Large intestine (tissue), 3 donors: Measurements from ENCODE around the gene STAT6. TPM values are rescaled to one million over a fixed set of nuclear protein-coding genes. Genes with fewer than 3 reads are reported as not detected.

Experiments used
- DNase-seq, 2 donors: peaks; one replicate each; pipeline versions ENCODE4 v3.0.0 to v3.0.0-alpha.2; 2013
- H3K27ac ChIP-seq: one replicate; pipeline ENCODE4 v1.5.1; 2013; ENCODE audit warnings: low read length
- H3K27me3 ChIP-seq: 2 replicates; pipeline ENCODE4 v1.6.1; 2013; ENCODE audit warnings: low read length; ENCODE audit not compliant: control insufficient read depth, insufficient read depth
- H3K36me3 ChIP-seq: 2 replicates; pipeline ENCODE4 v1.6.1; 2013; ENCODE audit warnings: low read length; ENCODE audit not compliant: control insufficient read depth, insufficient read depth
- H3K4me1 ChIP-seq: one replicate; pipeline ENCODE4 v1.6.1; 2013; ENCODE audit warnings: low read length; ENCODE audit not compliant: control insufficient read depth, insufficient read depth
- H3K4me3 ChIP-seq: one replicate; pipeline ENCODE4 v1.5.1; 2013; ENCODE audit warnings: low read length
- H3K9me3 ChIP-seq: one replicate; pipeline ENCODE4 v1.6.1; 2013; ENCODE audit warnings: mild to moderate bottlenecking, low read depth, low read length, moderate library complexity; ENCODE audit not compliant: control insufficient read depth
- WGBS: methylation state at CpG from one replicate; pipeline ENCODE4 v1.1.5; 2013; ENCODE audit warnings: low lambda C conversion rate; ENCODE audit not compliant: insufficient coverage; 5-methylcytosine and 5-hydroxymethylcytosine counted together
- polyA plus RNA-seq: library from polyadenylated mRNA; unstranded; fragments of 120-200 nt; gene quantifications from one replicate; pipeline ENCODE4 v1.2.1, GENCODE V29; 2013

Gene STAT6
- polyA plus RNA-seq, 1 donor, result 114 TPM

DNA sequence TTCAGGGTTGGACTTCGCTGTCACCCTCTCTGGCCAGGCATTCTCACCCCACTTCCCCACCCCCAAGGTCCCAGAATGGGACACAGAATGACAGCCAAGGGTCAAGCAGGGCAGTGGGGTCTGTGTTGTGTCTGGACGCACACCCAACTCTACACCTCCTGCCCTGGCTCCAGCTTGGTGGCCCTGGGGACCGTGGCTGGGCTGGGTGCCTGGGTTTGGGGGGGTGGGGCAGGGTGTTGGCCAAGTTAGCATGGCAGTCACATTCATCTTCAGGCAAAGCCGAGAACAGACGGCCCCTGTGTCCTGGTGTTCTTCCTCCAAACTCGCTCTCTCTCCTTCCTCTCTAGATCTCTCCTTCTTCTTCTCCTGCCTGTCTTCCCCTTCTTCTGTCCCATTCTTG is 22.8 kb upstream of the STAT6 start:
- H3K27me3 ChIP-seq, result no peaks in the 10 kb centered on the region
- H3K36me3 ChIP-seq, result peaks cover 17% of the 10 kb centered on the region
- peaks cover 61% of the 10 kb centered on the region for H3K4me1 ChIP-seq
- no peak for DNase-seq
- no peak overlapping the region for H3K27ac ChIP-seq
- no peaks in the 10 kb centered on the region for H3K9me3 ChIP-seq
- no CpG with 5 or more reads among the region's 6 CpGs for WGBS
- H3K4me3 ChIP-seq, result no peak overlapping the region

DNA sequence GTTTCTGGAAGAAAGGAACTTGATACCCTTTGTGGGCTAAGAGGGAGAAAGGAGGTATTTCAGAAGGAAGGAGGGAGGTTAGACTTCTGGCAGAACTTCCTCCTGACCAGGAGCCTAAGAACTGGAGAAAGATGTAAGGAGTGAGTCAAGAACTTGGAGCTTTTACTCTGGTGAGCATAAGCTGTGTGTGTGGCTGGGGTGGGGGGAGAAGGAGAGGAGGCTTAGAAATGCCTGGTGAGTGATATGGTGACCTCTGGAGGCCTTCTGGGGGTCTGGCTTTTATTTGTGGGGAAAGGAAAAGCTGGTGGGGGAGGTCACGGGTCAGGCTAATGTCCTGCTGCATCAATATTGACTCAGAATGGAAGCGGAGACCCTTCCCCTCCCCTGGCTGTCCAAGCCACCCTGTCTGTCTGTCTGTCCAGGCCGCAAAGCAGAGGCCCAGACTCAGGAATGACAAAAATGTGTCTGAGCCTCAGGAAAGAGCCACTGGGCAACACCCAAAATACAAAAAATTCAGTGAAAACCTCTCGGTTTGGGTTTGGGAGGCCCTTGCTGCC is 21.9 kb upstream of the STAT6 start:
- peaks cover 11% of the 10 kb centered on the region for H3K36me3 ChIP-seq
- no peaks in the 10 kb centered on the region for H3K9me3 ChIP-seq
- peaks cover 54% of the 10 kb centered on the region for H3K4me1 ChIP-seq
- no peak for DNase-seq
- WGBS, result no CpG with 5 or more reads among the region's 4 CpGs
- peak overlapping the region; percentile 2 for H3K27ac ChIP-seq
- no peaks in the 10 kb centered on the region for H3K27me3 ChIP-seq
- no peak overlapping the region for H3K4me3 ChIP-seq

DNA sequence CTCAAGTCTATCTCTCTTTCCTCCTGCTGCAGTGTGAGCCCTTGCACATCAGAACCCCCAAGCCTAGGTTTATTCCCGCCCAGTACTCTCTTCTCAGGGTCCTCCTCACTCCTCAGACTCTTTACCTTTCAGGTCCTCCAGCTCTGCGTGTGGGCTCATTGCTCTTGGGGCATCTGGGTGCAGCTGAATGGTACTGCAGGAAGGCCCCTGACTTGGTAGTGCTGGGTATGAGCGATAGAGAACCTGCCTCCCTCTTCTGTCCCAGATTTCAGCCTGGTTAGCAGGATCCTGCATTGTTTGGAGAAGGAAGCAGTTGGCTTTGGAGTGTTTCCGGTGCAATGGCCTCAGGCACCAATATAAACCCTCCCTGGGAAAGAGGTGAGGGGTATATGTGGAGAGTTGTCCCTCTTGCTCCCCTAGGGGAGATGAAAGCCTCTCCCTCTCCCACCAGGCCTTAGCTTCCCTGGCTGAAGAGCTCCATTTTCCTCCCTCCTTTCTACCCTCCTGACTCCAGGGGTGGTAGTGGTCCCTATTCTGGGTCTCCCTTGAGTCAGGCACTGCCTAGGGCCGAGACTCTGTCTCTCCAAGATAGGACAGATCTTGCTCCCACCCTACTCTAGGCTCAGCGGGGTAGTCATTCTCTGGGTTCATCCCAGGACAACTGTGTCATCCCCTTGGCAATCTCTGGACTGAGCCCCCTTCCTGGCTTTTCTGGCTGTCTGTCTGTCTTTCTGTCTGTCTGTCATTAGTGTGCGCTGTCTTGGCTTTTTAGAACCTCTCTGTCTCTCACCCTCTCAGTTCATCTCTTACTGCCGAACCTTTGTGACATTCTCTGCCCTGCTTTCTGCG is 21.0 kb upstream of the STAT6 start:
- no peak overlapping the region for H3K27ac ChIP-seq
- H3K4me3 ChIP-seq, result no peak overlapping the region
- no peaks in the 10 kb centered on the region for H3K9me3 ChIP-seq
- peaks cover 11% of the 10 kb centered on the region for H3K36me3 ChIP-seq
- no peaks in the 10 kb centered on the region for H3K27me3 ChIP-seq
- peaks cover 48% of the 10 kb centered on the region for H3K4me1 ChIP-seq
- no peak for DNase-seq
- WGBS, result 81% methylated on average over 2 of the region's 9 CpGs

DNA sequence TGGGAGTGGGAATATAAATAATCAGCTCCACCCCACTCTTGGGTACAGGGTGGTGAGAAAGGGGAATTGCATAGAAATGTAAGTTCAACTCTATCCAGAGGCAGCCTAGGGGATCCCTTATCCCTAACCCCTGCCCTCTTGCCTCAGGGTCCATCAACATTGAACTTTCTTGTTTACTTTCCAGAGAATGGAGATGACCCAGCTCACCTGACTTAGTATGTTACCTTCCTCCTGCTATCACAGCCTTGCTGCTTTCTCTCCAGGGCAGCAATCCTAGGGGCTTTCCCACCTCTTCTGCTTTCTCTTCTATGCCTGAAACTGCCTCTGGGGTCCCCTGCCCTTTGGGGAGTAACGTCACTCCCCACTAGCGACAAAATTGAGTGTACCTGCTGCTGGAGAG is 19.8 kb upstream of the STAT6 start:
- H3K4me3 ChIP-seq, result no peak overlapping the region
- no peaks in the 10 kb centered on the region for H3K9me3 ChIP-seq
- H3K36me3 ChIP-seq, result peaks cover 9% of the 10 kb centered on the region
- H3K27ac ChIP-seq, result no peak overlapping the region
- peak; percentile 65 to 81 for DNase-seq
- H3K27me3 ChIP-seq, result no peaks in the 10 kb centered on the region
- no CpG with 5 or more reads among the region's 2 CpGs for WGBS
- H3K4me1 ChIP-seq, result peaks cover 55% of the 10 kb centered on the region

DNA sequence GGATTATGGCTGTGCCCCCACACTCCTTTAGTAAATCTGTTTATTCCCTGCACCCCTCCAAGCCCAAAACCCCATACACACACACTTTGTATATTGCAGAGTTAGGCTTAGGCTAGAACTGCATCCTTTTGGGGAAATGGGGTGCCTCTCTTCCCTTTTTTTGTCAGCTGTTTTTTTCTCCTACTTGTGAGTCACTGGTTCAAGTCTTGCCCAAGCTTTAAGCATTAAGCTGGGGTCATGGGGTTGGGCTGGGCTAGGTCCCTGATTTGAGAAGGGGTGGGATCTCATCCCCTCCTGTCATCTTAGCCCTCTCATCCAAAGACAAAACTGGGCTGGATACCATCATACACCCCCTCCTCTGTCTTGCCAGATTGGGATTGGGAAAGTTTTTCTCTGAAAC is 18.7 kb upstream of the STAT6 start:
- peak overlapping the region; percentile 91 for H3K4me3 ChIP-seq
- H3K9me3 ChIP-seq, result no peaks in the 10 kb centered on the region
- peaks cover 7% of the 10 kb centered on the region for H3K36me3 ChIP-seq
- H3K27ac ChIP-seq, result peak overlapping the region; percentile 99
- DNase-seq, result peak in 1 of 2 donors; percentile 35
- H3K4me1 ChIP-seq, result peaks cover 49% of the 10 kb centered on the region
- H3K27me3 ChIP-seq, result no peaks in the 10 kb centered on the region

DNA sequence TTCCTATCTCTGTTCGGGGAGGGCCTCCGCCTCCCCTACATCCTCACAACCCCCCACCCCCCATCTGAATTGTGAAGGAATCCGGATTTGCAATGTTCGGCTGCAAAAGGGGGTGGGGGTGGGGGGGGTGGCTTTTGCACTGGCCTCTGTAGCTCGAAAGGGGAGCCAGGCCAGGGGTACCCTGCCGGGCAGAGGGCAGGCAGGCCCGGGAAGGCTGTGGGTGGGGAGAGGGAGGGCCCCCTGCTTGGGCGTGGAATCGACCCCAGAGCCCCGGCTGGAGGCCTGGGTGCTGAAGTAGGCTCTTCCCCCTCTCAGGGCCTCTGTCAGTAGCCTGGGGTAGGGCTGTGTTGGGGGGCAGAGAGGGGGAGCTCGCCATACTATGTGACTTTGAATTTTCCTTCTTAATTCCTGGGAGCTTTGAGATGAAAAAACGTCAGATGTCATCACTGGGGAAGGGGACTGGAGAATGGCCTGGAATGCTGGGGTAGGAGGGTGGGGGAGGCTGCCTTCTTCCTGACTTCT is 18.2 kb upstream of the STAT6 start:
- H3K4me3 ChIP-seq, result peak overlapping the region; percentile 91
- no peaks in the 10 kb centered on the region for H3K27me3 ChIP-seq
- no peaks in the 10 kb centered on the region for H3K9me3 ChIP-seq
- peak overlapping the region; percentile 99 for H3K27ac ChIP-seq
- H3K4me1 ChIP-seq, result peaks cover 49% of the 10 kb centered on the region
- H3K36me3 ChIP-seq, result peaks cover 7% of the 10 kb centered on the region
- no CpG with 5 or more reads among the region's 12 CpGs for WGBS
- DNase-seq, result peak in 1 of 2 donors; percentile 62

DNA sequence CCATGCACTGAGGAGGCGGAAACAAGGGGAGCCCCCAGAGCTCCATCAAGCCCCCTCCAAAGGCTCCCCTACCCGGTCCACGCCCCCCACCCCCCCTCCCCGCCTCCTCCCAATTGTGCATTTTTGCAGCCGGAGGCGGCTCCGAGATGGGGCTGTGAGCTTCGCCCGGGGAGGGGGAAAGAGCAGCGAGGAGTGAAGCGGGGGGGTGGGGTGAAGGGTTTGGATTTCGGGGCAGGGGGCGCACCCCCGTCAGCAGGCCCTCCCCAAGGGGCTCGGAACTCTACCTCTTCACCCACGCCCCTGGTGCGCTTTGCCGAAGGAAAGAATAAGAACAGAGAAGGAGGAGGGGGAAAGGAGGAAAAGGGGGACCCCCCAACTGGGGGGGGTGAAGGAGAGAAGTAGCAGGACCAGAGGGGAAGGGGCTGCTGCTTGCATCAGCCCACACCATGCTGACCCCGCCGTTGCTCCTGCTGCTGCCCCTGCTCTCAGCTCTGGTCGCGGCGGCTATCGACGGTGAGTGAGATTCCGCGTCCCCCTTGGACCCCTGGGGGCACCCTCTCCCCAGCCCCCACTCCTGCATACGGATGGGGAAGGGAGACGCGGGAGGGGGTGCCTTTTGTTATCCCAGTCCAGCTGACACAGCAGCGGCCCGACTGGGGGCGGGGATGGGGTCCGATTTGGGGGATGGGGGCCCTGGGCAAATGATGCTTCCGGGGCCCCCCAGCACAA is 17.5 kb upstream of the STAT6 start:
- Histone ChIP-seq H3K9me3 (no peaks in the 10 kb centered on the region), H3K36me3 (peaks cover 7% of the 10 kb centered on the region), H3K27ac (peak overlapping the region; percentile 99), H3K4me1 (peaks cover 49% of the 10 kb centered on the region), H3K27me3 (no peaks in the 10 kb centered on the region), H3K4me3 (peak overlapping the region; percentile 91)
- DNase-seq, result peak in 1 of 2 donors; percentile 29
- WGBS, result no CpG with 5 or more reads among the region's 35 CpGs

DNA sequence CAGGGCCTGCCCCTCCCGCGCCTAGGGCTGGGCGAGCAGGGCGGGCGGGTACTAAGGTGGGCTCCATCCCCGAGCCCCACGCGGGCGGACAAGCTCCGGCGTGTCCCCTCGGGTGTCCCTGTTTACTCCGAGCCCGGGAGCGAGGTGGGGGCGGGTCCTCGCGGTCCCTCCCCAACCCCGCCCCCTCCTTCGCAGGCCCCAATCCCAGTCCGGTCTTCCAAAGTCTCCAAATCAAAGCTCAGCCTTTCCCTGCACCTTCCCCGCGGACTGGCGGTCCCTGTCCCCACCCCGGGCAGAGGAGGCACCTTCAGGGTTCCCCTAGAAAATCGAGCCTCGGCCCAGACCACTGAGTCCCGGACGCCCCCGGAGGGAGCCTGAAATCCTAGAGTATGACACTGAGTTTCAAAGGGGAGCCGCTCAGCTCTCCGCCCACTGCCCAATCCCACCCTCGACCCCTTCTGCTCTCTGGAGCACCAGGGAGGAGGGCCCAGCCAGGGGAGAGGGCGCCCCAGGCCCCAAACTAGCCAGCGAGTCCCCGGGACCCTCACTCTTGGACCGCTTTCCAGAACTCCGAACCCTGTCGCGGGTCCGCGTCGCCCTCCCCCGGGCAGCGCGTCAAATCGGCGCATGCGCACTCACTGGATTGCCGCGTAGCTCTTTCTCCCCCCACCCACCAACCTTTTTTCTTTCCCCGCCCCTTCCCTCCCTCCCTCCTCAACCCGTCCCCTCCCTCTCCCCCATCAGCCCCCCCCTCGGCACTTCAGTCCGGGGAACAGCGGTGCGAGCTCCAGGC is 16.8 kb upstream of the STAT6 start, which contains the start of gene LRP1:
Gene LRP1, plus strand, starts transcription at position 758 of the 793 bp plus-strand sequence. CDS start 482 bp downstream, outside the sequence.
- WGBS, result no CpG with 5 or more reads among the region's 57 CpGs
- peak; percentile 77 to 89 for DNase-seq
- Histone ChIP-seq H3K27me3 (no peaks in the 10 kb centered on the region), H3K4me1 (peaks cover 46% of the 10 kb centered on the region), H3K4me3 (peak within 1 kb of the TSS; percentile 91), H3K36me3 (peaks cover 7% of the 10 kb centered on the region), H3K9me3 (no peaks in the 10 kb centered on the region), H3K27ac (peak within 1 kb of the TSS; percentile 99)

DNA sequence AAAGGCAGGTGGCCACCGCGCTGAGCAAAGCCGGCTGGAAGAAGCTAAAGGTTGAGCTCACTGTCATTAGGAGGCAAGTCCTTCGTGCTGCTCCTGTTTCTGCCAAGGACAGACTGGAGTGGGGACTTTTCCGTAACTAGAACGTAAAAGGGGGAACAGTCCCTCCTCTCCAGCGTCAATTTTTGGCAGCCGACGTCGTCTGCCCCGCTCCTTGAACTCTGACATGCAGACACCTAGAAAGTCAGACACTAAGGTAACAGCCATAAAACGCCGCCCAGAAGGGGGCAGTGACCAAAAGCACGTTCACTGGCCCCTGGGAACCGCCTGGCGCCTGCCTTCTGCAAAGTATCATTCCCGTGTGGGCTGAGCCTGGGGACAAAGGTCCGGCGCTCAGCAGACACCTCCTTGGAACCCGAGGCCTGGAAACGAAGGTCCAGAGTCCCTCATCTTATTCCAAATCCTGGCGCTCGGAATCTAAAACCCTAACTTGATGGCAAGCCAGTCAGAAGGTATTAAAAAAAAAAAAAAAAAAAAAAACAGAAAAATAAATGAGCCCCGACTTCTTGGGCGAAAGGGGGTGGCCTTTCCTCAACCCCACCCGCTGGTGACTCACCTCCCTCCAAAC is 16.1 kb upstream of the STAT6 start:
- DNase-seq, result peak; percentile 88 to 95
- no CpG with 5 or more reads among the region's 26 CpGs for WGBS
- Histone ChIP-seq H3K4me3 (peak overlapping the region; percentile 91), H3K27ac (peak overlapping the region; percentile 99), H3K27me3 (no peaks in the 10 kb centered on the region), H3K9me3 (no peaks in the 10 kb centered on the region), H3K4me1 (peaks cover 40% of the 10 kb centered on the region), H3K36me3 (peaks cover 3% of the 10 kb centered on the region)
